NCI-H2196 treated with DMSO at 0.1 percent for 48 hours (cell line): Measurements from ENCODE around the gene RECQL5.

Source experiments
- DNase-seq: peaks from one replicate; lab custom pipeline; 2025; ENCODE audit not compliant: unreplicated experiment; lab: John Stamatoyannopoulos, UW

Gene RECQL5

GRCh38 chr17:75688209-75688825 is 21.4 kb upstream of the RECQL5 start:
- no peak for DNase-seq

DNA sequence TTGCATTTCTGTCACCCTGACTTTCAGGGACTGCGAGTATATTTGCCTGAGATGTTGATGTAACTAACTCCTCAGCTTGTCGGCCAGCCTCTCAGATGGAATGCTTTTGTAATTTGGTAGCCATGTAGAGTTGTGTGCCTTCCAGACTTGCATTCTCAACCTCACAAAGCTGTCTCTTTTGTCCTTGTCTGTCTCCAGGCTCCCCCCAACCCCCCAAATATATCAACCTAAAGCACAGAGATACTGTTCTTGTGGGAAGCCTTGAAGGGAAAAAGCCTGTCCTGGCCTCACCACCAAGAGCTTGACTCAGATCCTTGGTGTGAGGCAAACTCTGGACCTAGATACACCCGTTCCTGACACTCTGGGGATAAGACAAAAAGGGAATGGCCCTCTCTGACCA is 18.5 kb upstream of the RECQL5 start:
- DNase-seq = no peak

DNA sequence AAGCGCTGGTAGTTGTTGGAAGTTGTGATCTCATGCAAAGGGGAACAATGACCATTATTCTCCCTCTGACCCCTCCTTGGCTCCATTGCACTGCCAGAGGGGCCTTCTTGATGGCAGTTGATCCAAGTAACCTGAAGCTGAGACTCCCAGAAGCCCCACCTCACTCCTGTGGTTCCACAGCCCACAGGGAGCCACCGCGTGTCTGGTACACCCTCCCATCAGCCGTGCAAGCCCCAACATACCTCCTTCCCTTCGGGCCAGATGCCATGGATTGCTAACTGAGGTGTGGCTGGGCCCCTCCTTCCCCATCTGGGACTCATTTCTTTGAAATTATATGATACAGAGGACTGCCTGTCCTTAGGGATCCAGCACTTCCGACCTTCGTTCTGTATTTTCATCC is 18.0 kb upstream of the RECQL5 start:
- no peak for DNase-seq

GRCh38 chr17:75684249-75684648 is 17.3 kb upstream of the RECQL5 start:
- no peak for DNase-seq

- DNase-seq = no peak
Observed at GRCh38 chr17:75683583-75683982, 16.6 kb upstream of the RECQL5 start.

GRCh38 chr17:75681289-75681688 is 14.3 kb upstream of the RECQL5 start:
- DNase-seq = no peak

GRCh38 chr17:75680431-75680830 is 13.5 kb upstream of the RECQL5 start:
- no peak for DNase-seq

DNA sequence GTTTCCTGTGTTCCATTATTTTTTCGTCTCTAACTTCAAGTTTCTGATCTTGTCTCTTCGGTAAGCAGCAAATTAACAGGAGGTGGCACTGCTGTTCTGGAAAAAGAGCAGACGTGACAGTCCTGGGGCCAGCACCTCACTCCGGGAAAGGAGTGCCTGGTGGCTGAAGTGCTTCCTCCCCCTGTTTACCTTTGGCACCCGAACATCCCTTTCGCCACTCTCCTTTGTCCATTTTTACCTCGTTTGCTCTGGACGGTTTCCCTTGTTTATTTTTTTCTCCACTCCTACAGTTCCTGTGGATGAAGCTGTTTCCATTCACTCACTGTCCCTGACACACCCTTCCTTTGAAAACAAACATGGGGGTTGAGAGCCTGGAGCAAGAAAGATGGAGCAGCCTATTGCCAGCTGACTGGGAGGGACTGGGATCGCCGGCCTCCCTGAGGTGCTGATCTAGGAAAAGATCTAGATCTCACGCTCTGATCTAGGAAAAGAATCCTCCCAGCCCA is 12.8 kb upstream of the RECQL5 start:
- DNase-seq = no peak

- no peak for DNase-seq
Observed at GRCh38 chr17:75676461-75676860, 9.5 kb upstream of the RECQL5 start.

DNA sequence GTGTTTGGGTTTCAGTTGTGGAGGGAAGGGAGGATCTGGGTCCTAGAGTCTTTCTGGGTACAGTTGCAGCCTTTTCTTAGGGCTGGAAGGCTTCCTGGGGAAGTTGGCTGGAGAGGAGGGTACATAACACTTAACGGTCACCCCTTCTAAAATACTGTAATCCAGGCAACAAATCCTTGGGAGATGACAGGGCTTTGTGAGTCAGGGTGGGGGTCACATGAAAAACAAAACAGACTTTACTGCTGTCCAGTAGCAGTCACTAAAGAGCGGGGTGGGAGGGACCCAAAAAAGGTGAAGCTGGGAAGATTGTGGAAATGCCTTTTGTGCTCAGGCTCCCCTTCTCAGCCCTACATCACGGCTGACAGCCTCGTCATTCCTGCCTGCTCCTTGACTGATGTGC is 6.5 kb upstream of the RECQL5 start:
- DNase-seq = no peak

GRCh38 chr17:75672011-75672410 is 5.1 kb upstream of the RECQL5 start:
- DNase-seq = no peak

DNA sequence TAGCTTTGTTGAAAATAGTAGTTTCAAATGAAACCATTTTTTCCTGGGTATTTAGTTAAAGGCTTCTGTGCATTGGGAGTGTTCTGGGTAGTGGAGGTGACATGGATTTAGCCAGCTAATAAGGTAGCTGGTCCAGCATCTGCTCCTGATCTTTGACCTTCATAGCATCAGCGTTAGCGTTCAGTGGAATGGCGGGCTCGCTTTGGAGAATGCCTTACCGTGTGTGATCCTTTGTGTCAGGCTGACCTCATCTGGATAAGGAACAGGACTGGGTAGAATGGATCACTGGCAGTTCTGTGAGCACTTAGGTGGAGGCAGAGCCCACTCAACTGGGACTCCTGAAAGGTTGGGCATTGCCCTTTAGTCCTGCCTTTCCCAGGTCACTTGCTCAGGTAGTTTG is 3.9 kb upstream of the RECQL5 start:
- no peak for DNase-seq

DNA sequence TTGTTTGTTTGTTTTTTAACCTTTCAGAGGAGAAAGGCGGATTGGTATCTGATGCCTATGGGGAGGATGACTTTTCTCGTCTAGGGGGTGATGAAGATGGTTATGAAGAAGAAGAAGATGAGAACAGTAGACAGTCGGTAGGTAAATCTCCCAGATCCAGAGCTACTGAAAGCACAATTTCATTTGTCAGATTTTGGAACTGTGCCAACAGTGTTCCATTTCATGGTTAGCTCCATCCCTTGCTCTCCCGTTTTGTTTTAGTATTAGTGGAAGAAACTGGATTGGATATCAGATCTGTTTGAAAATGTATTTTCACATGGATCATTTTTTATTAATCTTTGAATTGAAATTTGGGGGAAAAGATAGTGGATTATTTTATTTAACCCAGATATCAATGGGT is 1.5 kb upstream of the RECQL5 start:
- DNase-seq = no peak

- no peak for DNase-seq
Observed at GRCh38 chr17:75667825-75668224, 871 bp upstream of the RECQL5 start.

- no peak for DNase-seq
Observed at GRCh38 chr17:75665981-75666380, 973 bp downstream of the RECQL5 start.

DNA sequence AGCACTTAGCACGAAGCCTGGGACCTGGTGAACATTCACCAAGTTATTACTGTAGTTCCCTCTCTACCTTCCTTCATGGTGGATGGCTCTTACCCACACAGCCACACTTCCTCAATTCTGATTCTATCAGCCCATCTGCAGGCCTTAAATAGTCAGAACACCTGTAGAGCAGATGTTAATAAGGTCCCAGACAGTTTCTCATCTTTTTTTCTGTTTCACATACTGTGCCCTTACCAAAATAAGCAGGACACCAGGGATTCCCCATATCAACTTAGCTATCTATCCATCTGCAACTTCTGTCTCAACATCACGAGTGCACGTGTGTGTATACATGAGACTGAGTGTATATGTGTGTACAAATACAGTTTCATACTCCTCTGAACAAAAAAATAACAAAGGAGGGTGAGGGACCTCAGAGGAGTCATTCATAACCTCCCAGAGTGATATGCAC is 2.8 kb downstream of the RECQL5 start:
- DNase-seq = no peak

DNA sequence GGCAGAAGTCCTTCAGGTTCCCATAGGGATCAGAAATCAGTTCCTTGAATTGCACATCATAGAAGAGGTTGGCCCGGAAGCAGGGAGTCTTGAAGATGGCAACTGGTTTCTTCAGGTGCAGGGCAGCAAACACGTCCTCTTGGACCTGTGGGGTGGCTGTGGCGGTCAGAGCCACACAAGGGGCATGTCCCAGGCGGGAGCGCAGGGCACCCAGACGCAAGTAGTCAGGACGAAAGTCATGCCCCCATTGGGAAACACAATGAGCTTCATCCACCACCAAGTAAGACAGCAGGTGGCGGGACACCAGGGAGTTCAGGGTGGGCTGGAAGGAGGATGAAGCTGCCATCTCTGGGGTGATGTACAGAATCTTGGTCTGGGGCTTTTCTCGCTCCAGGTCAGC is 4.4 kb downstream of the RECQL5 start:
- no peak for DNase-seq

DNA sequence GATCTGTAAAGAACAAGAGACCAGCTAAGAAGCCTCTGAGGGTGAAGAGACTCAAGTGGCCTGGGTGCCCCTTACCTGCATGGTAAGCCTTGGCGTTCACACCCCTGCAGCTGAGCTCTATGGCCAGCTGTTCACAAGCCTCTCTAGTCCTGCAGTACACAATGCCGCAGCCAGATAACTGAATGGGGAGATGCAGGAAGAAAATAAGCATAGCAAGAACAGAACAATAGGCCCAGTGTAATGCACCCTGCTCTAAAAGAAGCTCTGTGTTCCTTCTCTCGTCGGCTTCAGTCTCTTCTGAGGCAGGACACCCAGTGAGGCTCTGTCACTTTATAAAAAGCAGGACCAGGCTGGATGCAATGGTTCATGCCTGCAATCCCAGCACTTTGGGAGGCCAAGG is 5.4 kb downstream of the RECQL5 start:
- no peak for DNase-seq

DNA sequence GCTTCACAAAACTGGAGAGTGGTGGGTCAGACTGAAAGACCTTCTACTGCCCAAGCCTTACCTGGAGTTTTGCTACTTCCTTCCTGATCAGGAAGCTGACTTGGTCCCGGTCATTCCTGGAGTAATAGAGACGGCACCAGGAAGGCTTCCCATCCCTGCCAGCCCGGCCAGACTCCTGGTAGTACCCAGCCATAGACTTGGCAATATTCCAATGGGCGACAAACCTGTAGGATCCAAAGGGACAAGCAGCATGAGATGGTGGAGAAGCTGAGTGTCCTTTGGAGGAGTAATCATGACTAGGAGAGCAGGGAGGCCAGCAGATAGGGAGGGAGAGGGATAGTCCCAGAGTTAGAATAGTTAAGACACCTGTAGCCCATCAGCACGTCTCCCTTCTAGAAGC is 8.7 kb downstream of the RECQL5 start:
- no peak for DNase-seq

DNA sequence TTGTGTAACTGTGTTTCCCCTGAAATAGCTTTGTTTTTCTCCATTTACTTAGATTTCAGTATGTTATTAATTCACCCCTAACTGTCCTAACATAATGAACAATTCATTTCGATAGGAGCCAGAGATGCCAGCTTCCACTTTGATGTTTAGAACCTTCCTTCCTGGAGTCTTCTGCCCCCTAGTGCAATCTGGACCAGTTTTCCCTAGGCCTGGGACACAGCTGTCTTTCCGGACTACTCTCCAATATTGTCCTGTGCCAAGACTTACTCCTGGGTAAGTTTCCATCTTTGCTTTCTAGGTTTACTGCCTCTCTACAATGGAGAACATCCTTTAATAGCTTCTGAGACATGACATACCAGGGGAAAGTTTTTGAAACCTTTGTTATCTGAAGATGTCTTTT is 12.8 kb downstream of the RECQL5 start:
- DNase-seq = no peak

- DNase-seq = no peak
Observed at GRCh38 chr17:75652934-75653549, 13.9 kb downstream of the RECQL5 start.

DNA sequence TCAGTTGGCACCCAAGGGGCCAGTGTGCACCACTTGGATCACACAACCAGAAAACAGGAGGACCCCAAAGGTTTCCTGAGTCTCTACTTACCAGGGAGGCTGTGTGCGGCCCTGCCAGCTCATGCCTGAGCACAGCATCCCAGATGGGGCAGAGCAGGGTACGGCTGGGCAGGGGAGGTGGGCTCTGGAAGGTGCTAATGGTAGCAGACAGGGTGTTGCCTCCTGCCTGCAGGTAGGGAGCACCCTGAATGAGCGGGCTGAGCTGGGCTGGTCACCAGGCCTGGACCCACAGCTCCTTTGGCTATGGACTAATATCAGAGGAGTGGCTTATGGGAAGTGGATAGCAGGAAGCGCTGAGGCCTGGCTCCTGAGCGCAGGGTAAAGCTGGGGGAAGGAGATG is 14.6 kb downstream of the RECQL5 start:
- DNase-seq = no peak

DNA sequence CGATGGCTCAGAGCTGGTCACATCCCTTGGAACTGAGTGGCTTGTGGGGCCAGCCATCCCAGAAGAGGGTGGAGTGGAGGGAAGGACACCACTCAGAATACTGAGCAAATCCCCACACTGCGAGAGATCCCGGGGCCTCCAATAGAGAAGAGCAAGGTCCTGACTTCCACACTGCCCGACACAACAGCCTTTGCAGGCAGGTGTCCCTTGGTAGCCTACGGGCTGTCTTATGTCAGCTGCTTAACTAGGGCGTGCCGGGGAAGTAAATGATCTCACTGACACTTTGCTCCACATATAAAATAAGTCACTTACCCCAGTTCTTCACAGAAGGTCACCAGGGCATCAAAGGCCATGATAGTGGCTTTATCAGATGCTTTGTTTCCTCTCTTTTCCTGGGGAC is 16.1 kb downstream of the RECQL5 start:
- no peak for DNase-seq
